ENCODE data around the gene RPS3. TPM values are rescaled to one million over a fixed set of nuclear protein-coding genes. Genes with fewer than 3 reads are reported as not detected.

Gene RPS3
- total and polyA plus RNA-seq, 9 of the 15 experiments (the other 6 are each of a cell fraction or from before 2014, with no cell fraction given) = 2,700 to 5,771 (median 3,679) TPM

GRCh38 chr11:75349521-75350116 is 49.7 kb upstream of the RPS3 start (continued):
- TF ChIP-seq, protein P1, sequence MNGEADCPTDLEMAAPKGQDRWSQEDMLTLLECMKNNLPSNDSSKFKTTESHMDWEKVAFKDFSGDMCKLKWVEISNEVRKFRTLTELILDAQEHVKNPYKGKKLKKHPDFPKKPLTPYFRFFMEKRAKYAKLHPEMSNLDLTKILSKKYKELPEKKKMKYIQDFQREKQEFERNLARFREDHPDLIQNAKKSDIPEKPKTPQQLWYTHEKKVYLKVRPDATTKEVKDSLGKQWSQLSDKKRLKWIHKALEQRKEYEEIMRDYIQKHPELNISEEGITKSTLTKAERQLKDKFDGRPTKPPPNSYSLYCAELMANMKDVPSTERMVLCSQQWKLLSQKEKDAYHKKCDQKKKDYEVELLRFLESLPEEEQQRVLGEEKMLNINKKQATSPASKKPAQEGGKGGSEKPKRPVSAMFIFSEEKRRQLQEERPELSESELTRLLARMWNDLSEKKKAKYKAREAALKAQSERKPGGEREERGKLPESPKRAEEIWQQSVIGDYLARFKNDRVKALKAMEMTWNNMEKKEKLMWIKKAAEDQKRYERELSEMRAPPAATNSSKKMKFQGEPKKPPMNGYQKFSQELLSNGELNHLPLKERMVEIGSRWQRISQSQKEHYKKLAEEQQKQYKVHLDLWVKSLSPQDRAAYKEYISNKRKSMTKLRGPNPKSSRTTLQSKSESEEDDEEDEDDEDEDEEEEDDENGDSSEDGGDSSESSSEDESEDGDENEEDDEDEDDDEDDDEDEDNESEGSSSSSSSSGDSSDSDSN (IDR thresholded peaks at IDR 0.05; ENCODE audit: borderline replicate concordance in 1 of 2, low read depth in 2 of 2, low read length in 2 of 2) = 0 out of 4 replicates have a peak, but pooled peaks of 1 of the 2 experiments have one; percentile 66
- TF ChIP-seq CBFA2T2 (conservative IDR thresholded peaks at IDR 0.05) (no peak), E2F6 (IDR thresholded peaks at IDR 0.05; ENCODE audit: borderline replicate concordance in 1 of 2, extremely low read depth in 1 of 2, insufficient read depth in 1 of 2, insufficient read length in 1 of 2, low read depth in 1 of 2, low read length in 1 of 2, poor library complexity in 1 of 2, severe bottlenecking in 1 of 2) (no peak), NR2C2 (CRISPR knock-in tag; IDR thresholded peaks at IDR 0.05) (no peak), NR2C2 (tag; IDR thresholded peaks at IDR 0.05) (peak; percentile 80), MCM2 (IDR thresholded peaks at IDR 0.05; ENCODE audit: low read depth) (no peak), ARHGAP35 (IDR thresholded peaks at IDR 0.05; ENCODE audit: partially characterized antibody) (no peak), SPI1 (IDR thresholded peaks at IDR 0.05; ENCODE audit: borderline replicate concordance, low read depth, low read length) (peak; percentile 96), MYNN (IDR thresholded peaks at IDR 0.05) (0 out of 2 replicates have a peak, but pooled peaks have one; percentile 35), MYNN (CRISPR knock-in tag; IDR thresholded peaks at IDR 0.05) (no peak), POLR2H (tag; IDR thresholded peaks at IDR 0.05; ENCODE audit: low read depth) (no peak), LARP7 (IDR thresholded peaks at IDR 0.05) (no peak), ETV1 (tag; conservative IDR thresholded peaks at IDR 0.05; ENCODE audit: low read depth) (peak; percentile 54; the same call in 1 of the 2 replicates), IRF1 (CRISPR knock-in tag; IDR thresholded peaks at IDR 0.05; ENCODE audit: borderline replicate concordance) (no peak), ZNF3 (CRISPR knock-in tag; IDR thresholded peaks at IDR 0.05) (no peak), PKNOX1 (IDR thresholded peaks at IDR 0.05) (peak; percentile 43; the same call in 1 of the 2 replicates), ZNF212 (CRISPR knock-in tag; IDR thresholded peaks at IDR 0.05) (no peak)
- TF ChIP-seq, protein P2, sequence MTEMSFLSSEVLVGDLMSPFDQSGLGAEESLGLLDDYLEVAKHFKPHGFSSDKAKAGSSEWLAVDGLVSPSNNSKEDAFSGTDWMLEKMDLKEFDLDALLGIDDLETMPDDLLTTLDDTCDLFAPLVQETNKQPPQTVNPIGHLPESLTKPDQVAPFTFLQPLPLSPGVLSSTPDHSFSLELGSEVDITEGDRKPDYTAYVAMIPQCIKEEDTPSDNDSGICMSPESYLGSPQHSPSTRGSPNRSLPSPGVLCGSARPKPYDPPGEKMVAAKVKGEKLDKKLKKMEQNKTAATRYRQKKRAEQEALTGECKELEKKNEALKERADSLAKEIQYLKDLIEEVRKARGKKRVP (CRISPR knock-in tag; IDR thresholded peaks at IDR 0.05) = no peak
- TF ChIP-seq, protein P3, sequence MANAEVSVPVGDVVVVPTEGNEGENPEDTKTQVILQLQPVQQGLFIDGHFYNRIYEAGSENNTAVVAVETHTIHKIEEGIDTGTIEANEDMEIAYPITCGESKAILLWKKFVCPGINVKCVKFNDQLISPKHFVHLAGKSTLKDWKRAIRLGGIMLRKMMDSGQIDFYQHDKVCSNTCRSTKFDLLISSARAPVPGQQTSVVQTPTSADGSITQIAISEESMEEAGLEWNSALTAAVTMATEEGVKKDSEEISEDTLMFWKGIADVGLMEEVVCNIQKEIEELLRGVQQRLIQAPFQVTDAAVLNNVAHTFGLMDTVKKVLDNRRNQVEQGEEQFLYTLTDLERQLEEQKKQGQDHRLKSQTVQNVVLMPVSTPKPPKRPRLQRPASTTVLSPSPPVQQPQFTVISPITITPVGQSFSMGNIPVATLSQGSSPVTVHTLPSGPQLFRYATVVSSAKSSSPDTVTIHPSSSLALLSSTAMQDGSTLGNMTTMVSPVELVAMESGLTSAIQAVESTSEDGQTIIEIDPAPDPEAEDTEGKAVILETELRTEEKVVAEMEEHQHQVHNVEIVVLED (CRISPR knock-in tag; IDR thresholded peaks at IDR 0.05) = no peak

All from K562 (cell line).